HG03103 (cell line): ENCODE data around the gene ZNF830.
"Not testable (repeated sequence)": the region's sequence is repeated elsewhere in the genome, so short reads cannot be mapped to it uniquely, and the experiment has no call there.

ENCODE experiments used
- ATAC-seq: cut with Tn5 transposase; IDR thresholded peaks from one replicate; pipeline ENCODE4 v1.9.1; 2021; ENCODE audit warnings: low read depth; ENCODE audit not compliant: unreplicated experiment

Gene ZNF830

DNA sequence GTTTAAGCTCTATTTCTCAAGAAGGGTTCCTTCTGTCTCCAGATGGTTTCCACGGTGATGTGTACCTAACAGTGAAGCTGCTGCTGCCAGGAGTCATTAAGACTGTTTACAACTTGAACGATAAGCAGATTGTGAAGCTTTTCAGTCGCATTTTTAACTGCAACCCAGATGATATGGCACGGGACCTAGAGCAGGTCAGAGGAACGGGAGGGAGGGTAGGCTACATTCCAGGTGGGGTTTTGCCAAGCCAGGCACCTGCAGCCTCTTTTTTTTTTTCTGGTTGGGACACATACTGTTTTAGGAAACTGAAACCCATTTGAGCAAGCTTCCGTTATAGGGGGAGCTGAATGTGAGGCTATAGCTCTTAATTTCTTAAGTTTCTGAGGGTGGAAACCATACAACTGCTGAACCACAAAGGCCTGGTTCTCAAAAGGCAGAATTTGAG lies 29.6 kb downstream of the ZNF830 start:
- no peak for ATAC-seq

DNA sequence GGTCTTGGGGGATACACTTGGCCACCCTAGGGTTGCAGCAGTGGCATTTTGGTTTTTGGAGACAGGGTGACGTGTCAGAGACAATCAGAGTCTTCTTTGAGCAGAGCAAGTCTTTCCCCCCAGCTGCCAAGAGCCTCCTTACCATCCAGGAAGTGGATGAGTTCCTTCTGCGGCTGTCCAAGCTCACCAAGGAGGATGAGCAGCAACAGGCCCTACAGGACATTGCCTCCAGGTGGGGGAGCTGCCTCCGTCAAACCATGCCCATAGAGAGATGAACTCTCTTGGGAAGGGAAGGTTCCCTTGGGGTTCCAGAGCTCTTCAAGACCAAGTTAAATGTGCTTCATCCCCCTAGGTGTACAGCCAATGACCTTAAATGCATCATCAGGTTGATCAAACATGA lies 30.3 kb downstream of the ZNF830 start:
- no peak for ATAC-seq

DNA sequence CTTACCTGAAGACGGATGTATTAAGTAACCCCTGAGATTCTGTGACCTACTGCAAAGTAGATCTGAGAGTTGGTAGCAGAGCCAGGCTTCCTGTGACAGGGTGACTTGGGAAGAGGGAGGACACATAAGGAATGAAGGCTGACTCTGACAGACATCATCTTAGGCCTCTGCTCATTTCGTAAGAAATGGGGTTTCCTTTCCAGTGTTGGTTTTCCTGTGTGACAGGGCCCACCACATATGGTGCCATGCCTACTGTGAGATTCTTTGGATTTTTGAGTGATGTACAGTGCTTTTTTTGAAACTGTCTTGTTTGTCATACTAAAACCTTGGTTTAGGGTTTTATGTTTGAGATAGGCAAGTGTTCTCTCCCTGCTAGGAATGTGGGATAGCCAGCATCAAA lies 31.7 kb downstream of the ZNF830 start:
- ATAC-seq, result no peak

DNA sequence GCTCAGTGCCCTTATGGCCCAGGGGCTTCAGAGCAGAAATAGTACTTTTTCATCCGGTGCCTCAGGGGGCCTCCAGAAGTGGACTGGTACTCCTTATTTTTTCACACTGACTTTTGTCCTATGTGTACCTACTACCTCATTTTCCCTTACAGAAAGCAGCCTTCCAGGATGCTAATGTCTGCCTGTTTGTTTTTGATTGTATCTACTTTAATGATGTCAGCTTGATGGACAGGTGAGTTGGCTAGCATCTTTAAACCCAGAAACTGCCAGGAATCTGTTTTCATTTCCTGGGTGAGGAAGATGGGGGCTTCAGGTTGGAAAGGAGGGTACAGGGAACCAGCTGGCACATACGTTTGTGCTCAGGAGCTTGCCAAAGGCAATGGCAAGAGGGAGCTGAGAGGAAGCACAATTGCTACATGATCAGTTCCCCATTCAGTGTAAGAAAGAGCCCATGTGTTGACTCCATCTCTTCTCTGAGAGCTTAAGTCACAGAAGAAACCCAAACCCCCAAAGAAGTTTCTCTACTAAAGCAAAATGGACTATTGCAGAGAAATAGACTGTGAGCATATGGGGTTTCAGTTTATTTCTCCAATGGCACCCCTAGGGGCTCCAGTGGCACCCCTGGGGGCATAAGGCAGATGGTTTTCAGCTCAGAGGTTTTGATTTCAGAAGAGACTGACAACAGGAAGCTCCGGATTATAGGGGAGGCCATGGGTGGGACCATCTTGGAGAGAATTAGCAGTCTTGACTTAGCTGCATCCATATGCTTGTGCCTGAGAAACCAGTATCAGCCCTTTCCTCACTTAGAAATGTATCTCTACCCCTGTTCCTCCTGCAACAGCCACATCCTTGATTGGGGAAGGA lies 35.3 kb downstream of the ZNF830 start:
- ATAC-seq, result no peak

DNA sequence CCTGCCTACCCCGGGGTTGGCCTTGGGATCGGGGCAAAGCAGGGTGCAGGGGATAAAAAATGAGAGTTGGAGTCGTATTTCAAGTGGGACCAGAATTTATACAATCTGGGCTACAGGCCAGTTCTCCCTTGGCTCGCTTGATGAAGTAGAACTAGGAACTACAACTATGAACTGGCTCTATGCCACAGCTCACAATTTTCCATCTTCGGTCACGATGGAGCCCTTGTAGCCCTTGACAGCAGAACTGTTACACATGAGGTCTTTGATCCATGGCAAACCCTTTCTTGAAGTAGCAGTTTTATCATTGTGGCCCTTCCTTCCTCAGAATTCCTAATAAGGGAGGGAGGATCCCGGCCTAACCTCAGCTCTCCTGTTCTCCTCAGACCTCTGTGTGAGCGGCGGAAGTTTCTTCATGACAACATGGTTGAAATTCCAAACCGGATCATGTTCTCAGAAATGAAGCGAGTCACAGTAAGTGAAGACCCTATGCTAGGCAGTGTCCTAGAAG lies 36.1 kb downstream of the ZNF830 start:
- no peak for ATAC-seq

DNA sequence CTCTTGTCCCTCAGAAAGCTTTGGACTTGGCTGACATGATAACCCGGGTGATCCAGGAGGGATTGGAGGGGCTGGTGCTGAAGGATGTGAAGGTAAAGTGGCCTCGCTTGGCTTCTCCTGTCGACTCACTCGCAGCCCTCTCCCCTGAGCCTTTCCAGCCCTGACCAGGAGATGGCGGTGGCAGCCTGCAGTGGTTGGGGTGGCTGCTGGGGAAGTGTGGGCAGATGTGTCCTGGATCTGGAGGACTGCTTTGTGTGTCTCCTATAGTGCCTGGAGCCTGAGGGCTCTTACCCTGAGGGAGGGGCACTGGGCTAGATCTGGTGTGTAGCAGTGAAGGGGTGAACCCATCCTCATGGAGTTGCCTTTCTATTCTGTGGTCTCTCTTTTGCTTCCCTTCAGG lies 36.9 kb downstream of the ZNF830 start:
- ATAC-seq, result no peak

DNA sequence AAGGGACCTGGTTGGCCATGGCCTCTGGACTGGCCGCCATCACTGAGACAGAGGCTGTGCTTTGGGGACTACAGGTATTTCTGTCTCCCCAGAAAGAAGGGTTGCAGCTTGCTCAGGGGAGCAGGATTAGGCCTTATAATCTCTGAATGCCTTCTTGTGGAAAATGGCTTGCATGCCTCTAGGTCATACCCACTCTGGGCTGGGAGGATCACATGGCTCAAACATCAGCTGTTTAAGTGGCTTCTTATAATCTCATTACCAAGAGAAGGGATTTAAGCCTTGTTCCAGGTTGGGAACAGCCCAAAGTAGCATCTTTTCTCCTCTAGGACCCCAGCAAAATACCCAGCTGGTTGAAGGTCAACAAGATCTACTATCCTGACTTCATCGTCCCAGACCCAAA lies 38.1 kb downstream of the ZNF830 start:
- no peak for ATAC-seq

DNA sequence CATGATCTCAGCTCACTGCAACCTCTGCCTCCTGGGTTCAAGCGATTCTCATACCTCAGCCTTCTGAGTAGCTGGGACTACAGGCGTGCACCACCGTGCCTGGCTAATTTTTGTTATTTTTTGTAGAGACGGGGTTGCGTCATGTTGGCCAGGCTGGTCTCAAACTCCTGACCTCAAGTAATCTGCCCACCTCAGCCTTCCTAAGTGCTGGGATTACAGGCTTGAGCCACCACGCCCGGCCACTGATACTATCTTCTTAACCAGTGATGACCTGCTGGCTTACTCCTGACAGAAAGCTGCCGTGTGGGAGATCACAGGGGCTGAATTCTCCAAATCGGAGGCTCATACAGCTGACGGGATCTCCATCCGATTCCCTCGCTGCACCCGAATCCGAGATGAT lies 39.6 kb downstream of the ZNF830 start:
- not testable (repeated sequence) for ATAC-seq

DNA sequence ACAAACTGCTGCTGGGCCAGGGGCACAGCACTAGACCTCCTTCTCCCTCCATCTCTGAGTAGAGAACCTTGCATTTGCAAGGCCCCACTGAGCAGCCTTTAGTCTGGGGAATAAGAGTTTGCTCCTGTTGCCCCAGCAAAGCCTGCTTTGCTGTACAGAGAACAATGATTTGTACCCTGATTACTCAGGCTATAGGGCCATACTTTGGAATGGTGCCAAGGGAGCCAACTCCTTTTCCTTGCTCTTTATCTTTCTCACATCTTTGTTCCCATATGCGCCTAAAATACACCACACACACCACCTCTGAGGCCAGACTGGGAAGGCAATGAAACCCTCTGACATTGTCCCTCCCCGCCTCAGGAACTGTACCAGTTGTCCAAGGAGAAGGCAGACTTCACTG lies 40.2 kb downstream of the ZNF830 start:
- no peak for ATAC-seq

DNA sequence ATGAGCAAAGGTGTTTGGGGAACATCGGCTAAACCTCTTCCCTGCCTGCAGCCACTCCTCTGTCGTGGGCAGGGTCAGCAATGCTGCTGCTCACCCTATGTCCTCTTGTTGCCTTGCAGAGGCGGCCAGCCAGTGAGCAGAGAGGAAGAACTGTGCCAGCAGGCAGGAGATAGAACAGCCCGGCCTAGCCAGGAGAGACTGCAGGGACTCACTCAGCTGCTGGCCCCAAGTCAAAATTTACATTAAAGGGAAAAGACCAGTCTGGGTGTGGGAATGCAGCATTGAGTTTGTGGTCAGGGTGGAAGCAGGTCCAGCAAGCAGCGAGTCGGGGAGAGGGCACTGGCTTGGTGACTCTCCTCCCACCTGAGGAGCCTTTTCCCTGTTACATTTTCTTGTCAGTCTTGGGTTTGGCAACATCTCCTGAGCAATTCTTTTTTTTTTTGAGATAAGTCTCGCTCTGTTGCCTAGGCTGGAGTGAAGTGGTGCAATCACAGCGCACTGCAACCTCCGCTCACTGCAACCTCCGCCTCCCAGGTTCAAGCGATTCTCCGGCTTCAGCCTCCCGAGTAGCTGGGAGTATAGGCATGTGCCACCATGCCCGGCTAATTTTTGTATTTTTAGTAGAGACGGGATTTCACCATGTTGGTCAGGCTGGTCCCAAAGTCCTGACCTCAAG lies 41.7 kb downstream of the ZNF830 start:
- ATAC-seq, result no peak

DNA sequence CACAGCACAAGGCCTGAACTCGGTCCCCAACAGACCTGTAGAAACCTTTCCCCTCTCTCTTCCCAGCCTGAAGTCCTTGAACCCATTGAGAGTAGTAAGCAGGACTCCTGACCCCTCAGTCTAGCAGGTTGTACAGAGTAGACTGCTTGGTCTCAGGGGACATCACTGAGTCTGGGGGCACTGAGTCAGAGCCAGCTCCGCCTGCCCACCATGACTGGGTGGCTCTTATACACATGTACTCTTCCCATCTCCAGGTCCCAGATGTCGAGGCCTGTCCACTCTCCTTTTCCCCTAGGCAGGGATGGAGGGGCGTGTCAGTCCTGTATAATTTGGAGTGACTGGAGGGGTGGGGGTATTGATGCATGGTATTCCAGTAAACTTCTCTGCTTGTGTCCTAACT lies 42.4 kb downstream of the ZNF830 start:
- ATAC-seq, result no peak

DNA sequence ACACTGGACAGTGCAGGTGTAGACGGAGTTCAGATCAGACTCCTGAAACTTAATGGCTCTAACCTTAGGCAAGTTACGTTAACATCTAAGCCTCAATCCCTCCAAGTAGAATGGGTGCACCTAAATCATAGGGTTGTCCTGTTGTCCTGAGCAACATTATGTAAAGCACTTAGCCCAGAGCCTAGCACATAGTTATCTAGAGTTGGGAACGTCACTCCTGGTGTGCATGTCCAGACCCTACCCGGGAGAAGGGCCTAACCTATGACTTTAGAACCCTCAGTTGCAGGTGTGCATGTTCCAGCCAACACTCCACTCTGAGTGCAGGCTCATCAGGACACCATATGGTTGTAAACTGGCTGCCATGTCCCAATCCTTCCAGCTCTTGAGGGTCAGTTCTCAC lies 45.0 kb downstream of the ZNF830 start:
- ATAC-seq, result no peak

DNA sequence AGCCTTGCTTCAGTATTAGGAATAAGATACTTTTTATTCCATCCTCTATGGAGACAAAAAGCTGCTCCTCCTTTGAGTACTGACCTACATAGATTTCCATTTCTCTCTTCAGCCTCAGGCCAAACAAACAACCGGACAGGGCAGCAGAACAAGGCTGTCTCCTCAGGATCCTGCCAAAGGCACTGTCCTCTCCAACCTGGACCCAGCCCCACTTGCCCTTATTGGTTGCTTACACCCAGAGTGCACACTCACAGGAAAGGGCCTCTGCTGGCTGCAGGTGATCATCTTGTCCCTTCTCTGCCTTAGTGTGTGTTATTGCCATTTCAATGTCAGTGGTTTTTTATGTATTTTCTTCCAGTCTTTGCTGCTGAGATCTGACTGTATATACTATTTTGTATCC lies 45.6 kb downstream of the ZNF830 start:
- ATAC-seq, result no peak

DNA sequence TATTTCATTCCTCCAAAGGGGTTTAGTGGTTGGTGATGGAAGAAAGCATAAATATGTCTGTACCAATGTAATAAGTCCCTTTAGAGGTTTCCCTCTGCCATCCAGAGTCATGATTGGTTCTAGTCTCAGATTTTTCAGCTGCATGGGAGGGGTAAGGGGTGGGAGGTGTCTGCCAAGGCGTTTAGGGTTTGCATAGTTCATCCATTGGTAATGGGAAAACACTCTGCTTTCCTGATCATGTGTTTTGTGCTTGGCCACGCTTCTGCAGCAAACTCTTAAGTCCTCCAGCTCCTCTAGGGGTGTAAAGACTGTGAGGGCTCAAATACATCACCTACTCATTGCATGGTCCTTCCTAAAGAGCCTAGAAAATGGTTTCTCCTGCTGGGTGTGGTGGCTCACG lies 48.8 kb downstream of the ZNF830 start:
- no peak for ATAC-seq

DNA sequence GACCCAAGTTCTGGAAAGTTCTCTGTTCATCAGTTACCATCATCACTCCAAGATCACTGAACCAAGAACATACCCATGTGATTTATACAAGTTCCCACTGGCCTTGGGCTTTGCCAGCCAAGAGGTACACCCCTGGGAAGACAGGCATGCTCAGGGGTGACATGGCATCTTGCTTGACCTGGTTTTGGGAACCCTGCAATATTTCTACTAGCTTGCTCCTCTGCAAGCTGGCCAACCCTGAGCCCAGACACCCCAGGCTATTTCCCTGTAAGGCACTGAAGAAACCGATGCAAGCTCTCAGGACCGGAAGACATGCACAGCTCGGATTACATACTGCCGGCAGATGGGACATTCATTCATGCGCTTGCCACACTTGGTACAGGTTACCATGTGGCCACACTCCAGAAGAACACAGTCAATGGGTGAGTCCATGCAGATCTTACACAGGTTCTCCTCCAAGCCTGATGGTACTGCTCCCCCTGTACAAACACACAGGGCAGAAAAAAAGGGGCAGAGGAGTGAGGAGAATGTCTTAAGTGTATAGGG lies 50.4 kb downstream of the ZNF830 start:
- ATAC-seq, result no peak
